ENCODE results near the gene CILP. TPM values are rescaled to one million over a fixed set of nuclear protein-coding genes. Genes with fewer than 3 reads are reported as not detected.

Gene CILP
- polyA plus RNA-seq, 1 experiment, result 0.52 TPM

DNA sequence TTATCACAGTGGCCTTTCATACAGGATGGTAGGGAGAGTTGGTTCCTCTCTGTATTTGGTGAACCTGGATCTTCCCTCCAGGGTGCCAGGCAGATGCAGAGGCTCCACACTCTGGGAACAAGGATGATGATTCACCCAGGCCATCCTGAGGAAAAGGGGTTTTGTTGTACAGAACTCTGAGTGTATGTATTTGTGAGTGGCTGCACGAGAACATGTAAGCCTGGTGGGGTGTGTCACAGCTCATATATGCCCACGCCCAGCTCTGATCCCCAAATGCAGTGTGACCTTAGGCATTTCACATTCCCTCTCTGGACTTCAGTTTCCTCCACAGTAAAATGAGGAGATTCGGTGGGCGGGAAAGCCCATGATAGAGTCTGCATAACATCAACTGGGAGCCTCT is 11.6 kb upstream of the CILP start:
- Histone ChIP-seq H3K27me3 (ENCODE audit: control insufficient read depth, insufficient read depth, low read length) (peaks cover 17% of the 10 kb centered on the region), H3K4me3 (ENCODE audit: low read depth, low read length) (no peak overlapping the region), H3K27ac (ENCODE audit: low read depth, low read length) (no peak overlapping the region), H3K9me3 (ENCODE audit: control insufficient read depth, insufficient read depth, low read length) (no peaks in the 10 kb centered on the region)
- ChIA-PET CTCF (no interaction called here), POLR2A (no interaction called here)
- no peak for DNase-seq (ENCODE audit: low read depth, low spot score)
- TF ChIP-seq, protein P1, sequence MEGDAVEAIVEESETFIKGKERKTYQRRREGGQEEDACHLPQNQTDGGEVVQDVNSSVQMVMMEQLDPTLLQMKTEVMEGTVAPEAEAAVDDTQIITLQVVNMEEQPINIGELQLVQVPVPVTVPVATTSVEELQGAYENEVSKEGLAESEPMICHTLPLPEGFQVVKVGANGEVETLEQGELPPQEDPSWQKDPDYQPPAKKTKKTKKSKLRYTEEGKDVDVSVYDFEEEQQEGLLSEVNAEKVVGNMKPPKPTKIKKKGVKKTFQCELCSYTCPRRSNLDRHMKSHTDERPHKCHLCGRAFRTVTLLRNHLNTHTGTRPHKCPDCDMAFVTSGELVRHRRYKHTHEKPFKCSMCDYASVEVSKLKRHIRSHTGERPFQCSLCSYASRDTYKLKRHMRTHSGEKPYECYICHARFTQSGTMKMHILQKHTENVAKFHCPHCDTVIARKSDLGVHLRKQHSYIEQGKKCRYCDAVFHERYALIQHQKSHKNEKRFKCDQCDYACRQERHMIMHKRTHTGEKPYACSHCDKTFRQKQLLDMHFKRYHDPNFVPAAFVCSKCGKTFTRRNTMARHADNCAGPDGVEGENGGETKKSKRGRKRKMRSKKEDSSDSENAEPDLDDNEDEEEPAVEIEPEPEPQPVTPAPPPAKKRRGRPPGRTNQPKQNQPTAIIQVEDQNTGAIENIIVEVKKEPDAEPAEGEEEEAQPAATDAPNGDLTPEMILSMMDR (IDR thresholded peaks at IDR 0.05; ENCODE audit: low read depth, low read length), result no peak

DNA sequence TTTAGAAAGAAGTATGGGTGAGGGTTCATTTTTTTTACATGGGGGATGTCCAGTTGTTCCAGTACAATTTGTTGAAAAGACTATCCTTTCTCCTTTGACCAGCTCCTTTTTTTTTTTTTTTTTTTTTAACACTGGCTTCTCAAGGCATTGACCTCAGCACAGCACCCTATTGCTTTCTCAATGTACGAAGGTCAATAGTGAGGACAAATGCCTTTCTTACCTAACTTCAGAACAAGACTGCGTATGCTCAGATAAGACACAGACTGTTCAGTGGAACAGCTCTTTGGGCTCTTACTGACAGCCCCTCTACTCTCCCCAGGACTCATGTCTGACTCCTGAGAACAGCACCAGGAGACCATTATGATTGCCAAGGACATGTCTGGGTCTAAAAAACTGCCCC is 10.4 kb upstream of the CILP start:
- TF ChIP-seq, protein P1 (IDR thresholded peaks at IDR 0.05; ENCODE audit: low read depth, low read length), result no peak
- no peak overlapping the region for H3K27ac ChIP-seq (ENCODE audit: low read depth, low read length)
- no peaks in the 10 kb centered on the region for H3K9me3 ChIP-seq (ENCODE audit: control insufficient read depth, insufficient read depth, low read length)
- peaks cover 21% of the 10 kb centered on the region for H3K27me3 ChIP-seq (ENCODE audit: control insufficient read depth, insufficient read depth, low read length)
- no peak for DNase-seq (ENCODE audit: low read depth, low spot score)
- H3K4me3 ChIP-seq (ENCODE audit: low read depth, low read length), result no peak overlapping the region
- ChIA-PET POLR2A (no interaction called here), CTCF (interaction anchor here (0.7 kb wide), 1 partner anchor 62 kb away, joined by 3 read pairs; no protein-coding TSS in a partner anchor)

DNA sequence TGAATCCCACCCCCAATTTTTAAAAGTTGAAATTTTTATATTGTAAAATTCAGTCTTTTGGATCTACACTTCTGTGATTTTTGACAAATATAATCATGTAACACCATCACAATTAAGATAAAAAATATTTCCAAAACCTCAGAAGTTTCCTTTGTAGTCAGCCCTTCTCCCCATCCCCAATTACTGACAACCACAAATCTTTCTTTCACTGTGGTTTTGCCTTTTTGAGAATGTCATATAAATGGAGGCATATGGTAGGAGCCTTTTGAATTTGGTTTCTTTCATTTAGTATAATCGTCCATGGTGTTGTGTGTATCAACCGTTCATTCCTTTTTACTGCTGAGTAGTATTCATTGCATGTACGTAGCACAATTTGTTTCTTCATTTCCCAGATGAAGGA is 7.9 kb upstream of the CILP start:
- no peaks in the 10 kb centered on the region for H3K9me3 ChIP-seq (ENCODE audit: control insufficient read depth, insufficient read depth, low read length)

DNA sequence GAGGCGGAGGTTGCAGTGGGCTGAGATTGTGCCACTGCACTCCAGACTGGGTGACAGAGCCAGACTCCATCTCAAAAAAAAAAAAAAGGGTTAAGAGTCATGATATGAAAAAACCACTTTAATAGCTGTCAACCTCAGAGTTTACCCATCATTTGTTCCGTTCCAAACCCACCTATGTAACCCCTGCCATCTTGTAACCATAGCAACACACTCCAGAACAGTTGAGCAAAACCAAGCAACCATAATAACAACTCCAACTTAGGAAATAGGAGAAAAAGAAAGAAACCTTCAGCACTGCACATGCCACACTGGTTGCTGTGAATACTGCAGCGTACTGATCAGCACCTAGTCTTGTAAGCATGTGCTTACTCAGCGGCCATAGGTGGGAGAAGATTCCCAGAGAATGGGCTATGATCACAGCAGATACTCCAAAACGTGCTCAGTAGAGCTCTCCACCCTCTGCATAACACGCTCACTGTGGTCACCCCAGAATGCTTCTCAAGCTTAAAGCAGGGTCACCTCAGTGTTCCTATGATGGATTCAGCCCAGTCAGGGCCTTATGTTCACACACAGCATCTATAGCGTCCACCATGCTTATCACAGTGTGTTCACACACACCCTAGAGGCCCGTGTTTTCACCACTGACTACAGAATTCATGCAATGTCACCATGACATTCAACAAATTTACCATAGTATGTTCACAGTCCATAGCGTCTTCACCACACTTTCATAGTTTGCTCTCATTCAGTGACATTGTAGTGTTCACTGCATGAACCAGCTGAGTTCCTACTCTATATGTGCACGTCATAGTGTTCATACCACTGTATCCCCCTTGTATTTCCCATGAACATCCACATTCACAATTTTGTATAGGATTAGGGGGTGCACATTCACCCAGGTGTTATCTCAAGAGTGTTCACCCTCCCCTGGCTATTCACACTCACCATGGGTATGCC is 6.5 kb upstream of the CILP start:
- Histone ChIP-seq H3K27ac (ENCODE audit: low read depth, low read length) (no peak overlapping the region), H3K9me3 (ENCODE audit: control insufficient read depth, insufficient read depth, low read length) (no peaks in the 10 kb centered on the region), H3K4me3 (ENCODE audit: low read depth, low read length) (no peak overlapping the region), H3K27me3 (ENCODE audit: control insufficient read depth, insufficient read depth, low read length) (peaks cover 13% of the 10 kb centered on the region)
- TF ChIP-seq, protein P1 (IDR thresholded peaks at IDR 0.05; ENCODE audit: low read depth, low read length), result no peak
- DNase-seq (ENCODE audit: low read depth, low spot score), result no peak
- ChIA-PET POLR2A (interaction anchor here (0.7 kb wide), 1 partner anchor 28 kb away, joined by 4 read pairs; no protein-coding TSS in a partner anchor), CTCF (interaction anchor here (3.0 kb wide), 1 partner anchor 53 kb away, joined by 8 read pairs; no protein-coding TSS in a partner anchor)

More for the DNA sequence above, 7.9 kb upstream of the CILP start:
- Histone ChIP-seq H3K27me3 (ENCODE audit: control insufficient read depth, insufficient read depth, low read length) (peaks cover 18% of the 10 kb centered on the region), H3K27ac (ENCODE audit: low read depth, low read length) (no peak overlapping the region), H3K4me3 (ENCODE audit: low read depth, low read length) (no peak overlapping the region)
- TF ChIP-seq, protein P1 (IDR thresholded peaks at IDR 0.05; ENCODE audit: low read depth, low read length), result no peak
- no peak for DNase-seq (ENCODE audit: low read depth, low spot score)
- ChIA-PET CTCF (interaction anchor here (0.6 to 1.2 kb wide), 2 partner anchors 31 to 51 kb away, joined by 3 to 7 read pairs; no protein-coding TSS in a partner anchor), POLR2A (no interaction called here)

DNA sequence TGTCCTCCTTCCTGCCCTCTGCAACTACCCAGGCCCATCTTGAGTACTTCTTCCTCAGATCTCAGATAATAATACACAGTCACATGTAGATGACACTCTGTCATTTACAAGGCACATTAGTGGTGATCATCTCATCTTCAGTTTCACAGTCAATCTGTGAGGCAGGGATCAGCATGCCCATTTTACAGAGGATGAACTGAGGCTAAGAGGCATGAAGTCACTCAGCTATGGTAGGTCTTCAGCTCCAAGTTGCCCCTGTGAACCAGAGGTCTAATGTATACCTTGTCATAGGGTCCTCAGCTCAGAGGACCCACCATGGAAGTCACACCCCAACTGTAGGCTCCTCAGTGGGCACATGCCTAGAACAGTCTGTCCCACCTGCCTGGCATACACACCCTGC is 4.2 kb upstream of the CILP start:
- H3K27ac ChIP-seq (ENCODE audit: low read depth, low read length), result no peak overlapping the region
- ChIA-PET CTCF (interaction anchor here (0.7 to 3.0 kb wide), 2 partner anchors 44 to 55 kb away, joined by 3 to 8 read pairs; no protein-coding TSS in a partner anchor), POLR2A (no interaction called here)
- no peak for DNase-seq (ENCODE audit: low read depth, low spot score)
- TF ChIP-seq, protein P1 (IDR thresholded peaks at IDR 0.05; ENCODE audit: low read depth, low read length), result no peak
- peaks cover 11% of the 10 kb centered on the region for H3K27me3 ChIP-seq (ENCODE audit: control insufficient read depth, insufficient read depth, low read length)
- no peaks in the 10 kb centered on the region for H3K9me3 ChIP-seq (ENCODE audit: control insufficient read depth, insufficient read depth, low read length)
- no peak overlapping the region for H3K4me3 ChIP-seq (ENCODE audit: low read depth, low read length)

All from AG04450 (cell line).